HepG2 (cell line): ENCODE results near the gene RGS19. TPM values are rescaled to one million over a fixed set of nuclear protein-coding genes. Genes with fewer than 3 reads are reported as not detected.
A peak's percentile ranks its signal among the peaks of the same experiment; 100 is the strongest.

Experiments used
- ARID4A ChIP-seq: sonication (generic); formaldehyde crosslinking; IDR thresholded peaks from 2 replicates; pipeline ENCODE4 v1.5.0; 2020; ENCODE audit warnings: mild to moderate bottlenecking, missing genetic modification reagents, borderline replicate concordance
- DNMT3B ChIP-seq: conservative IDR thresholded peaks from 2 replicates; pipeline ENCODE4 v1.6.1; 2016; ENCODE audit warnings: missing biosample characterization, control low read depth
- GABPA ChIP-seq, 2 experiments: IDR thresholded peaks; 2 replicates each; pipeline ENCODE4 v1.6.1; 2011 to 2016; ENCODE audit warnings: low read depth in 2 of 2, low read length in 1 of 2, missing biosample characterization in 1 of 2, missing genetic modification characterization in 1 of 2
- HNF4G ChIP-seq, 2 experiments: sonication (generic) in 1 of 2; formaldehyde crosslinking in 1 of 2; IDR thresholded peaks; 2 replicates each; pipeline versions ENCODE4 v1.4.0 to v1.6.1; 2011 to 2020; ENCODE audit warnings: borderline replicate concordance in 2 of 2, low read depth in 2 of 2, mild to moderate bottlenecking in 2 of 2, low read length in 1 of 2, missing genetic modification reagents in 1 of 2, moderate library complexity in 1 of 2
- JUN ChIP-seq: sonication (generic); formaldehyde crosslinking; IDR thresholded peaks from 2 replicates; pipeline ENCODE4 v1.4.0; 2020; ENCODE audit warnings: mild to moderate bottlenecking, missing genetic modification reagents
- KDM6A ChIP-seq: IDR thresholded peaks from 2 replicates; pipeline ENCODE4 v1.6.1; 2016; ENCODE audit warnings: low read depth
- REL ChIP-seq: sonication (generic); formaldehyde crosslinking; conservative IDR thresholded peaks from 2 replicates; pipeline ENCODE4 v1.8.0; 2022; ENCODE audit warnings: mild to moderate bottlenecking, missing genetic modification reagents, moderate library complexity
- SMAD9 ChIP-seq: sonication (generic); formaldehyde crosslinking; IDR thresholded peaks from 2 replicates; pipeline ENCODE4 v1.5.1; 2020; ENCODE audit warnings: mild to moderate bottlenecking, missing genetic modification reagents
- ZNF274 ChIP-seq: sonication (generic); formaldehyde crosslinking; IDR thresholded peaks from 2 replicates; pipeline ENCODE4 v1.5.1; 2020; ENCODE audit warnings: mild to moderate bottlenecking, missing genetic modification reagents
- ZNF563 ChIP-seq: sonication (generic); formaldehyde crosslinking; IDR thresholded peaks from 2 replicates; pipeline ENCODE4 v1.8.0; 2022; ENCODE audit warnings: mild to moderate bottlenecking, moderate library complexity, missing genetic modification reagents
- polyA plus RNA-seq, 8 experiments: library from polyadenylated mRNA; depleted of rRNA in 3 of 8; stranded (reverse) in 7 of 8; unstranded in 1 of 8; fragments of >200 nt; fragmentation: Illumina TruSeq in 4 of 8; extraction: Trizol in 4 of 8; gene quantifications; 2 replicates each; pipeline versions ENCODE4 v1.2.1 to v1.2.3, GENCODE V29; 2011 to 2016; ENCODE audit warnings: low read depth in 4 of 8, missing spikeins in 1 of 8, mixed read lengths in 1 of 8; ENCODE audit not compliant: insufficient read depth in 1 of 8
- total RNA-seq, 5 experiments: library from RNA; depleted of rRNA; stranded (reverse); fragments of >200 nt; fragmentation: Illumina TruSeq; extraction: Trizol; gene quantifications; 2 replicates each; pipeline ENCODE4 v1.2.3, GENCODE V29; 2016; ENCODE audit warnings: low read depth in 1 of 5

Gene RGS19
- total and polyA plus RNA-seq, 2 of the 13 experiments (the other 11 are each of a cell fraction or from before 2014, with no cell fraction given), result 10.7 to 11.9 TPM

DNA sequence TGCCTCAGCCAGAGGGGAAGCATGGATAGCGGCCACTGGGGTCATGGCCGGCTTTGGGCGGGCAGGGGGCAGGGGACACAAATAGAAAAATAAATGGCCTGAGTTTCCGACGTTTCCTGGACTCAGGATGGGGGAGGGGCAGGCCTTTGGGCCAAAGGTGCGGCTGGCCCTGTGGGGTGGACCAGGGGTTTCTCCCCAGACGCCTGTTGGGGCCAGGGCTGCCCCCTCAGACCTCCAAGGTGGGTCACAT is 22.8 kb downstream of the RGS19 start (continued):
- TF ChIP-seq ARID4A (CRISPR knock-in tag) (peak; percentile 5; the same call in 1 of the 2 replicates), REL (no peak; the same call in 1 of the 2 replicates), JUN (no peak), ZNF274 (CRISPR knock-in tag) (no peak), HNF4G (IDR thresholded peaks at IDR 0.05; ENCODE audit: borderline replicate concordance, low read depth, low read length) (peak; percentile 66; the same call in 1 of the 2 replicates), HNF4G (CRISPR knock-in tag; IDR thresholded peaks at IDR 0.05; ENCODE audit: borderline replicate concordance, low read depth) (no peak; the same call in 1 of the 2 replicates), KDM6A (CRISPR knock-in tag) (peak; percentile 19), ZNF563 (CRISPR knock-in tag) (no peak), SMAD9 (CRISPR knock-in tag) (no peak), DNMT3B (no peak), GABPA (IDR thresholded peaks at IDR 0.05; ENCODE audit: low read depth, low read length) (no peak), GABPA (CRISPR knock-in tag; IDR thresholded peaks at IDR 0.05; ENCODE audit: low read depth) (0 out of 2 replicates have a peak, but pooled peaks have one; percentile 42)
